ENCODE results near the gene PCDHGC4. TPM values are rescaled to one million over a fixed set of nuclear protein-coding genes. Genes with fewer than 3 reads are reported as not detected.

The PCDHGC4 gene
- 0.40 and 1.7 TPM in 2 replicates for total RNA-seq (2022)
- percentile 61 among the genes with signal in this experiment for Bru-seq, nascent RNA
- percentile 57 among the genes with signal in this experiment for BruChase-seq, experiment 1, labeled RNA remaining after a 6-hour chase
- BruChase-seq, experiment 2, labeled RNA remaining after a 2-hour chase, result percentile 49 among the genes with signal in this experiment
- long read RNA-seq, result 0 reads

DNA sequence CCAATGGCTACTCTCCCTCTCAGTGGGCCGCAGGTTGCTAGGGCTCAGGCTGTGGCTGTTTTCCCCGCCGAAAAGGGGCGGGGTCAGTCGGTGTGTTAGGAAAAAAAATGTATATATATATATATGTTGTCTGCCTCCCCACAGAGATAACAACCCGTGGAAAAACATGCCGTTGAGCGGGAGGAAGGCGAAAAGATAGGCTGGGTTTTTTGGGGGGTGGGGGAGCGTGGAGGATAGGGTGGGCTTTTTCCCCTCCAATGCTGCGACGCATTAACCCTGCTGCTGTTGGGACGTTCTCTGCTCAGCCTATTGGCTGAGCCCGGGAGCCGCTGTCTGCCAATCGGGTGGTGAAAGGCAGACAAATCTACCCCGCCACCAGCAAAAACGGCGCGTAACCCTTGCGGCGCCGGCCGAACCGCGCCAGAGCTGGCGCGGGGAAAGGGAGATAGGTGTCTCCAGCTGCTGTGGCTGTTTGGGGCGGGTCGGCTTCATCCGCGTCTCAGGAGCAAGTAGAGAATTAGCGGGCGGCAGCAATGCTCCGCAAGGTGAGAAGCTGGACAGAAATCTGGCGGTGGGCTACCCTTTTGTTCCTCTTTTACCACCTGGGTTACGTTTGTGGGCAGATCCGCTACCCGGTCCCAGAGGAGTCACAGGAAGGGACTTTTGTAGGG, at the start of gene PCDHGC4:
Gene PCDHGC4 (plus strand): TSS at position 390 of the 671 bp plus-strand sequence. CDS start 144 bp downstream, at position 534.
- no peak within 1 kb of the TSS for H3K27ac Mint-ChIP-seq (ENCODE audit: low read depth, unreplicated experiment)
- CTCF ChIA-PET, result interaction anchor here (0.8 to 4.4 kb wide), 5 partner anchors 9 to 73 kb away, joined by 3 to 26 read pairs (median 4); partner anchors contain the start of gene PCDHGC3
- POLR2A ChIA-PET, result interaction anchor here (0.7 to 1.0 kb wide), 2 partner anchors 8 to 24 kb away, joined by 3 read pairs; no protein-coding TSS in a partner anchor
- DNase-seq (ENCODE audit: unreplicated experiment), result no peak
- no peak within 1 kb of the TSS for H3K4me3 Mint-ChIP-seq (ENCODE audit: unreplicated experiment)
- H3K27me3 Mint-ChIP-seq (ENCODE audit: insufficient read depth, unreplicated experiment), result no peaks in the 10 kb centered on the region
- H3K4me1 Mint-ChIP-seq (ENCODE audit: insufficient read depth, unreplicated experiment), result peaks cover 14% of the 10 kb centered on the region
- BruUV-seq (replicated peaks), result no TSS peak
- peaks cover 14% of the 10 kb centered on the region for H3K36me3 Mint-ChIP-seq (ENCODE audit: insufficient read depth, unreplicated experiment)
- TF ChIP-seq, protein P1, sequence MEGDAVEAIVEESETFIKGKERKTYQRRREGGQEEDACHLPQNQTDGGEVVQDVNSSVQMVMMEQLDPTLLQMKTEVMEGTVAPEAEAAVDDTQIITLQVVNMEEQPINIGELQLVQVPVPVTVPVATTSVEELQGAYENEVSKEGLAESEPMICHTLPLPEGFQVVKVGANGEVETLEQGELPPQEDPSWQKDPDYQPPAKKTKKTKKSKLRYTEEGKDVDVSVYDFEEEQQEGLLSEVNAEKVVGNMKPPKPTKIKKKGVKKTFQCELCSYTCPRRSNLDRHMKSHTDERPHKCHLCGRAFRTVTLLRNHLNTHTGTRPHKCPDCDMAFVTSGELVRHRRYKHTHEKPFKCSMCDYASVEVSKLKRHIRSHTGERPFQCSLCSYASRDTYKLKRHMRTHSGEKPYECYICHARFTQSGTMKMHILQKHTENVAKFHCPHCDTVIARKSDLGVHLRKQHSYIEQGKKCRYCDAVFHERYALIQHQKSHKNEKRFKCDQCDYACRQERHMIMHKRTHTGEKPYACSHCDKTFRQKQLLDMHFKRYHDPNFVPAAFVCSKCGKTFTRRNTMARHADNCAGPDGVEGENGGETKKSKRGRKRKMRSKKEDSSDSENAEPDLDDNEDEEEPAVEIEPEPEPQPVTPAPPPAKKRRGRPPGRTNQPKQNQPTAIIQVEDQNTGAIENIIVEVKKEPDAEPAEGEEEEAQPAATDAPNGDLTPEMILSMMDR (IDR thresholded peaks at IDR 0.05; ENCODE audit: unreplicated experiment), result no peak
- intact Hi-C loops (cut with micrococcal nuclease), result no loop called here
- H3K9me3 Mint-ChIP-seq (ENCODE audit: unreplicated experiment), result no peaks in the 10 kb centered on the region

DNA sequence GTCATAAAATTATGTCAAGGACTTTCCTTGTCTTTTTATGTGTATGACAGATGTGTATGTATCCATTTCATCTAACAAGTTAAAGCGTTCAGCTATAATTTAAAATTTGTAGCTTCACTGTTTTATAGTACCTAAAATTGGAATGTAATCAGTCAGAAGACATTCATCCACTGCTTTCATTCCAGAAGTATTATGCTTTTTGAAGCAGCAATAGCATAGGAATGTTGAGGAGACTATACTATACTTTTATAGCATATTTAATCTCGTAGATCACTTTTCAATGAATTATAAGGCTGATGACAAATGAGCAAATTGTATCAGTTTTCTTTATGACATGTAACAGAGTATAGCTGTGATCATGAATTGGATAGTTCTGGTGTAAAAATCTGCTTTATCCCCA, 47.6 kb upstream of the PCDHGC4 start:
- POLR2A ChIA-PET, result no interaction called here
- no peaks in the 10 kb centered on the region for H3K27me3 Mint-ChIP-seq (ENCODE audit: insufficient read depth, unreplicated experiment)
- BruUV-seq (replicated peaks), result no TSS peak
- TF ChIP-seq, protein P1 (IDR thresholded peaks at IDR 0.05; ENCODE audit: unreplicated experiment), result no peak
- no peak for DNase-seq (ENCODE audit: unreplicated experiment)
- no peak overlapping the region for H3K4me3 Mint-ChIP-seq (ENCODE audit: unreplicated experiment)
- H3K9me3 Mint-ChIP-seq (ENCODE audit: unreplicated experiment), result peaks cover 27% of the 10 kb centered on the region
- CTCF ChIA-PET, result interaction anchor here (2.0 kb wide), 1 partner anchor 87 kb away, joined by 5 read pairs; no protein-coding TSS in a partner anchor
- no peaks in the 10 kb centered on the region for H3K4me1 Mint-ChIP-seq (ENCODE audit: insufficient read depth, unreplicated experiment)
- peaks cover 4% of the 10 kb centered on the region for H3K36me3 Mint-ChIP-seq (ENCODE audit: insufficient read depth, unreplicated experiment)
- no peak overlapping the region for H3K27ac Mint-ChIP-seq (ENCODE audit: low read depth, unreplicated experiment)
- intact Hi-C loops (cut with micrococcal nuclease), result no loop called here

DNA sequence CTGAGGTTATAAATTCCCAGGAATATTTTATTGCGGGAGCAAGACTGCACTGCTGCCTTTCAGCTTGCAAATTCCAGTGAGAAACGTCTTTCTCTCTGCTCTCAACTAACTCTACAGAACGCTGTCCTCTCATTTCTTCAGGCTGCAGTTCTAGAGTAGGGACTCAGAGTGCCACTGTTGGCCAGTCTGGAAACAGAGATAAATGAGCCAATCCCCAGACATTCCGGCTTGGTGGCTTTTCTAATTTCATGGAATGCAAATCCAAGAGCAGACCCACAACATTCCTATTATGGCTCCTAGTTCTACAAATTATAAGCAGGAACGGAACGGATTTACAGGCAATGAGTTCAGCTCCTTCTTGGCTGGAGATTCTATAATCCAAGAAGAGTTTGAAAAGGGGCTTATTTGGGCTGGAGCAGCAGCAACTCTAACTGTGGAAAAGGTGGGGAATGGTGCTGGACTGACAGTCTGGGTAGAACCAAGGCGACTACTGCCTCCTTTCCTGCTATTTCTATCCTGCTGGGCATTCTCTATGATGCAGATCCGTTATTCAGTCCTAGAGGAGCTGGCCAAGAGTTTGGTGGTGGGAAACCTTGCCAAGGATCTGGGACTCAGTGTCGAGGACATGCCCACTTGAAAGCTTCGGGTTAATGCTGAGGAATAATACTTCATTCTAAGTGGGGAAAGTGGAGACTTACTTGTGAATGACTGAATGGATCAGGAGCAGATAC, 45.3 kb upstream of the PCDHGC4 start:
- no peaks in the 10 kb centered on the region for H3K27me3 Mint-ChIP-seq (ENCODE audit: insufficient read depth, unreplicated experiment)
- TF ChIP-seq, protein P1 (IDR thresholded peaks at IDR 0.05; ENCODE audit: unreplicated experiment), result no peak
- peaks cover 20% of the 10 kb centered on the region for H3K9me3 Mint-ChIP-seq (ENCODE audit: unreplicated experiment)
- BruUV-seq (replicated peaks), result no TSS peak
- DNase-seq (ENCODE audit: unreplicated experiment), result no peak
- CTCF ChIA-PET, result interaction anchor here (0.6 to 1.5 kb wide), 7 partner anchors 9 to 520 kb away, joined by 3 to 5 read pairs (median 3); partner anchors contain the start of genes PCDHGA12 and PCDHGB7
- no peaks in the 10 kb centered on the region for H3K4me1 Mint-ChIP-seq (ENCODE audit: insufficient read depth, unreplicated experiment)
- no peak overlapping the region for H3K4me3 Mint-ChIP-seq (ENCODE audit: unreplicated experiment)
- no peak overlapping the region for H3K27ac Mint-ChIP-seq (ENCODE audit: low read depth, unreplicated experiment)
- POLR2A ChIA-PET, result interaction anchor here (0.7 kb wide), 1 partner anchor 9 kb away, joined by 3 read pairs; the partner anchor contains the start of gene PCDHGA12
- intact Hi-C loops (cut with micrococcal nuclease), result no loop called here
- peaks cover 4% of the 10 kb centered on the region for H3K36me3 Mint-ChIP-seq (ENCODE audit: insufficient read depth, unreplicated experiment)

DNA sequence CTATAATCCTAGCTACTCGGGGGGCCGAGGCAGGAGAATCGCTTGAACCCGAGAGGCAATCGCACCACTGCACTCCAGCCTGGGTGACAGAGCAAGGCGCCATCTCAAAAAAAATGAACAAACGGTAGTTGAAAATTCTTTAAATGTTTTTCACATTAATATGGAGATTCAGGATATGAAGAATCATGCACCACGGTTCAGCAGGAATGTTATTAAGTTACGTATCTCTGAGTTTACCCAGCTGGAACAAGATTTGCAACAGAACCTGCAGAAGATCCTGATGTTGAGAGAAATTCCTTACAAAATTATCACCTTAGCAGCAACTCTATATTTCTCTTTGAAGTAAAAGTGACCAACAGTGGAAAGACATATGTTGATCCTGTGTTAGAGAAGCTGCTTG, 44.5 kb upstream of the PCDHGC4 start:
- H3K9me3 Mint-ChIP-seq (ENCODE audit: unreplicated experiment), result peaks cover 14% of the 10 kb centered on the region
- H3K4me3 Mint-ChIP-seq (ENCODE audit: unreplicated experiment), result no peak overlapping the region
- DNase-seq (ENCODE audit: unreplicated experiment), result no peak

More for the DNA sequence above, 44.5 kb upstream of the PCDHGC4 start:
- ChIA-PET POLR2A (interaction anchor here (0.7 kb wide), 1 partner anchor 10 kb away, joined by 3 read pairs; the partner anchor contains the start of gene PCDHGA12), CTCF (interaction anchor here (0.5 to 0.8 kb wide), 5 partner anchors 23 to 161 kb away, joined by 3 to 4 read pairs (median 3); partner anchors contain the start of gene PCDHGB7)
- no peaks in the 10 kb centered on the region for H3K27me3 Mint-ChIP-seq (ENCODE audit: insufficient read depth, unreplicated experiment)
- TF ChIP-seq, protein P1 (IDR thresholded peaks at IDR 0.05; ENCODE audit: unreplicated experiment), result no peak
- H3K27ac Mint-ChIP-seq (ENCODE audit: low read depth, unreplicated experiment), result no peak overlapping the region
- no peaks in the 10 kb centered on the region for H3K4me1 Mint-ChIP-seq (ENCODE audit: insufficient read depth, unreplicated experiment)
- intact Hi-C loops (cut with micrococcal nuclease), result no loop called here
- peaks cover 4% of the 10 kb centered on the region for H3K36me3 Mint-ChIP-seq (ENCODE audit: insufficient read depth, unreplicated experiment)
- no TSS peak for BruUV-seq (replicated peaks)

Measured in MCF 10A (cell line).